Measurements from ENCODE around the gene MACIR. TPM values are rescaled to one million over a fixed set of nuclear protein-coding genes. Genes with fewer than 3 reads are reported as not detected.

The MACIR gene
- total and polyA plus RNA-seq, 2 of the 13 experiments (the other 11 are each of a cell fraction or from before 2014, with no cell fraction given) = 2.4 to 4.4 TPM

DNA sequence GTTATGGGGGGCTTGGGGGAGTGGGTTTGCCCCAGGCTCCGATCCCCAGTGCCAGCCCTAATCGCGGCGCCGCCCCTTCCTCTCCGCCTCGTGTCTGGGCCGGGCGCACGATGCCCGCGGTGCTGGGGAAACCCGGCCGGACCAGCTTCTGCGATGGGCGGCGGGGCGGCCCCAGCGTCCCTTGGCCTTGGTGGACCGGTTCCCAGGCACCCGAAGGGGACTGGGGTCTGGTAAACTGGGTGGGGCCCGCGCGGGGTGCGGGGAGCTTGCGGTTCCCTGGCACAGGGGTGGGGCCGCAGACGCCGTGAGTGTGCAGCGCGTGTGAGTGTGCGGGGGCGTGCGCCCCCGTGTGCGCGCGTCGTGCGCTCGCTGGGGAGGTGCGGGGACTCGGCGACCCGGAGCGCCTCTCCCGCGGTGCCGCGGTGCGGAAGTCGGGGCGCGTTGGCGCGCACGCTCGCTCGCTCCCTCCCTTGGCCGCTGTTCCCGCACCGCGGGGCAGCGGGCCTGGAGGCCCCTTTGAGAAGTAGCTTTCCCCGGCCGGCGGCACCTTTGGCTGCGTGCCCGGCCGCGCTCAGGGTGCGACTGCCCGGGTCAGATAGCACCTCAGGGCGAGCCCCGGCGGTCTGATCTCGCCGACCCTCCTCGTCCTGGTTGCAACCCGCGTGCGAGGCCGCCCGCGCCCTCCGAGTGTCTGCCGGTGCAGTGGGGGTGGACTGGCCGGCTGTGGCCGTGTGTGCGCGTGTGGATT lies 568 bp downstream of the MACIR start (continued):
- TF ChIP-seq, protein P1, sequence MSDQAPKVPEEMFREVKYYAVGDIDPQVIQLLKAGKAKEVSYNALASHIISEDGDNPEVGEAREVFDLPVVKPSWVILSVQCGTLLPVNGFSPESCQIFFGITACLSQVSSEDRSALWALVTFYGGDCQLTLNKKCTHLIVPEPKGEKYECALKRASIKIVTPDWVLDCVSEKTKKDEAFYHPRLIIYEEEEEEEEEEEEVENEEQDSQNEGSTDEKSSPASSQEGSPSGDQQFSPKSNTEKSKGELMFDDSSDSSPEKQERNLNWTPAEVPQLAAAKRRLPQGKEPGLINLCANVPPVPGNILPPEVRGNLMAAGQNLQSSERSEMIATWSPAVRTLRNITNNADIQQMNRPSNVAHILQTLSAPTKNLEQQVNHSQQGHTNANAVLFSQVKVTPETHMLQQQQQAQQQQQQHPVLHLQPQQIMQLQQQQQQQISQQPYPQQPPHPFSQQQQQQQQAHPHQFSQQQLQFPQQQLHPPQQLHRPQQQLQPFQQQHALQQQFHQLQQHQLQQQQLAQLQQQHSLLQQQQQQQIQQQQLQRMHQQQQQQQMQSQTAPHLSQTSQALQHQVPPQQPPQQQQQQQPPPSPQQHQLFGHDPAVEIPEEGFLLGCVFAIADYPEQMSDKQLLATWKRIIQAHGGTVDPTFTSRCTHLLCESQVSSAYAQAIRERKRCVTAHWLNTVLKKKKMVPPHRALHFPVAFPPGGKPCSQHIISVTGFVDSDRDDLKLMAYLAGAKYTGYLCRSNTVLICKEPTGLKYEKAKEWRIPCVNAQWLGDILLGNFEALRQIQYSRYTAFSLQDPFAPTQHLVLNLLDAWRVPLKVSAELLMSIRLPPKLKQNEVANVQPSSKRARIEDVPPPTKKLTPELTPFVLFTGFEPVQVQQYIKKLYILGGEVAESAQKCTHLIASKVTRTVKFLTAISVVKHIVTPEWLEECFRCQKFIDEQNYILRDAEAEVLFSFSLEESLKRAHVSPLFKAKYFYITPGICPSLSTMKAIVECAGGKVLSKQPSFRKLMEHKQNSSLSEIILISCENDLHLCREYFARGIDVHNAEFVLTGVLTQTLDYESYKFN (CRISPR knock-in tag; conservative IDR thresholded peaks at IDR 0.05) = no peak
- TF ChIP-seq ZNF644 (CRISPR knock-in tag; IDR thresholded peaks at IDR 0.05; ENCODE audit: low read depth) = no peak
- peak; percentile 10; the same call in 1 of the 2 replicates for TF ChIP-seq GFI1 (CRISPR knock-in tag; IDR thresholded peaks at IDR 0.05; ENCODE audit: borderline replicate concordance)
- TF ChIP-seq MZF1 (CRISPR knock-in tag; IDR thresholded peaks at IDR 0.05; ENCODE audit: borderline replicate concordance) = no peak
- 0 out of 2 replicates have a peak, but pooled peaks have one; percentile 54 for TF ChIP-seq ZNF138 (CRISPR knock-in tag; IDR thresholded peaks at IDR 0.05; ENCODE audit: low read depth)
- TF ChIP-seq, protein P2, sequence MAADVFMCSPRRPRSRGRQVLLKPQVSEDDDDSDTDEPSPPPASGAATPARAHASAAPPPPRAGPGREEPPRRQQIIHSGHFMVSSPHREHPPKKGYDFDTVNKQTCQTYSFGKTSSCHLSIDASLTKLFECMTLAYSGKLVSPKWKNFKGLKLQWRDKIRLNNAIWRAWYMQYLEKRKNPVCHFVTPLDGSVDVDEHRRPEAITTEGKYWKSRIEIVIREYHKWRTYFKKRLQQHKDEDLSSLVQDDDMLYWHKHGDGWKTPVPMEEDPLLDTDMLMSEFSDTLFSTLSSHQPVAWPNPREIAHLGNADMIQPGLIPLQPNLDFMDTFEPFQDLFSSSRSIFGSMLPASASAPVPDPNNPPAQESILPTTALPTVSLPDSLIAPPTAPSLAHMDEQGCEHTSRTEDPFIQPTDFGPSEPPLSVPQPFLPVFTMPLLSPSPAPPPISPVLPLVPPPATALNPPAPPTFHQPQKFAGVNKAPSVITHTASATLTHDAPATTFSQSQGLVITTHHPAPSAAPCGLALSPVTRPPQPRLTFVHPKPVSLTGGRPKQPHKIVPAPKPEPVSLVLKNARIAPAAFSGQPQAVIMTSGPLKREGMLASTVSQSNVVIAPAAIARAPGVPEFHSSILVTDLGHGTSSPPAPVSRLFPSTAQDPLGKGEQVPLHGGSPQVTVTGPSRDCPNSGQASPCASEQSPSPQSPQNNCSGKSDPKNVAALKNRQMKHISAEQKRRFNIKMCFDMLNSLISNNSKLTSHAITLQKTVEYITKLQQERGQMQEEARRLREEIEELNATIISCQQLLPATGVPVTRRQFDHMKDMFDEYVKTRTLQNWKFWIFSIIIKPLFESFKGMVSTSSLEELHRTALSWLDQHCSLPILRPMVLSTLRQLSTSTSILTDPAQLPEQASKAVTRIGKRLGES (CRISPR knock-in tag; IDR thresholded peaks at IDR 0.05; ENCODE audit: borderline replicate concordance) = no peak
- no peak for TF ChIP-seq ZNF20 (CRISPR knock-in tag; IDR thresholded peaks at IDR 0.05)
- TF ChIP-seq MAZ (IDR thresholded peaks at IDR 0.05; ENCODE audit: borderline replicate concordance, low read depth, low read length) = no peak
- TF ChIP-seq MAZ (CRISPR knock-in tag; IDR thresholded peaks at IDR 0.05; ENCODE audit: low read depth) = 0 out of 2 replicates have a peak, but pooled peaks have one; percentile 23
- no peak for TF ChIP-seq GATA4 (IDR thresholded peaks at IDR 0.05; ENCODE audit: borderline replicate concordance, low read depth)
- TF ChIP-seq ZNF879 (CRISPR knock-in tag; IDR thresholded peaks at IDR 0.05) = 0 out of 2 replicates have a peak, but pooled peaks have one; percentile 16
- TF ChIP-seq ZFX (CRISPR knock-in tag; IDR thresholded peaks at IDR 0.05; ENCODE audit: low read depth) = peak; percentile 36
- TF ChIP-seq, protein P3, sequence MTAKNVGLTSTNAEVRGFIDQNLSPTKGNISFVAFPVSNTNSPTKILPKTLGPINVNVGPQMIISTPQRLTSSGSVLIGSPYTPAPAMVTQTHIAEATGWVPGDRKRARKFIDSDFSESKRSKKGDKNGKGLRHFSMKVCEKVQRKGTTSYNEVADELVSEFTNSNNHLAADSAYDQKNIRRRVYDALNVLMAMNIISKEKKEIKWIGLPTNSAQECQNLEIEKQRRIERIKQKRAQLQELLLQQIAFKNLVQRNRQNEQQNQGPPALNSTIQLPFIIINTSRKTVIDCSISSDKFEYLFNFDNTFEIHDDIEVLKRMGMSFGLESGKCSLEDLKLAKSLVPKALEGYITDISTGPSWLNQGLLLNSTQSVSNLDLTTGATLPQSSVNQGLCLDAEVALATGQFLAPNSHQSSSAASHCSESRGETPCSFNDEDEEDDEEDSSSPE (CRISPR knock-in tag; IDR thresholded peaks at IDR 0.05) = no peak
- no peak for TF ChIP-seq NFKBIZ (CRISPR knock-in tag; IDR thresholded peaks at IDR 0.05)
- no peak for TF ChIP-seq DPF2 (CRISPR knock-in tag; IDR thresholded peaks at IDR 0.05; ENCODE audit: borderline replicate concordance, low read depth)
- peak; percentile 36; the same call in 1 of the 2 replicates for TF ChIP-seq ZBTB1 (CRISPR knock-in tag; IDR thresholded peaks at IDR 0.05; ENCODE audit: borderline replicate concordance)

Measured in HepG2 (cell line).